Brain pericyte (primary cell): ENCODE results near the gene TMOD2.
"Not testable (repeated sequence)": the region's sequence is repeated elsewhere in the genome, so short reads cannot be mapped to it uniquely, and the experiment has no call there.

Source experiments
- DNase-seq: peaks from one replicate; pipeline ENCODE4 v3.0.0-alpha.2; 2012; ENCODE audit warnings: low read depth, low spot score

TMOD2 gene

GRCh38 chr15:51774916-51775315 is 23.5 kb downstream of the TMOD2 start:
- DNase-seq, result no peak

- no peak for DNase-seq
Observed at GRCh38 chr15:51775967-51776816, 24.8 kb downstream of the TMOD2 start.

- no peak for DNase-seq
Observed at GRCh38 chr15:51776952-51777569, 25.7 kb downstream of the TMOD2 start.

- DNase-seq, result no peak
Observed at GRCh38 chr15:51780636-51781035, 29.2 kb downstream of the TMOD2 start.

GRCh38 chr15:51781506-51781905 is 30.1 kb downstream of the TMOD2 start:
- no peak for DNase-seq

GRCh38 chr15:51782357-51782896 is 31.0 kb downstream of the TMOD2 start:
- DNase-seq, result no peak

GRCh38 chr15:51783967-51784366 is 32.6 kb downstream of the TMOD2 start:
- no peak for DNase-seq

GRCh38 chr15:51787130-51787529 is 35.7 kb downstream of the TMOD2 start:
- DNase-seq, result not testable (repeated sequence)

- not testable (repeated sequence) for DNase-seq
Observed at GRCh38 chr15:51792474-51792873, 41.1 kb downstream of the TMOD2 start.

- peak; percentile 76 for DNase-seq
Observed at GRCh38 chr15:51793521-51794305, 42.3 kb downstream of the TMOD2 start.

GRCh38 chr15:51796847-51797401 is 45.5 kb downstream of the TMOD2 start:
- DNase-seq, result no peak

GRCh38 chr15:51798281-51798680 is 46.9 kb downstream of the TMOD2 start:
- no peak for DNase-seq

- no peak for DNase-seq
Observed at GRCh38 chr15:51799282-51800252, 48.2 kb downstream of the TMOD2 start.

- DNase-seq, result no peak
Observed at GRCh38 chr15:51801391-51801835, 50.0 kb downstream of the TMOD2 start.

GRCh38 chr15:51802593-51802992 is 51.2 kb downstream of the TMOD2 start:
- DNase-seq, result no peak

GRCh38 chr15:51803965-51804364 is 52.6 kb downstream of the TMOD2 start:
- DNase-seq, result no peak

- no peak for DNase-seq
Observed at GRCh38 chr15:51806123-51806522, 54.7 kb downstream of the TMOD2 start.

- DNase-seq, result no peak
Observed at GRCh38 chr15:51809457-51809856, 58.1 kb downstream of the TMOD2 start.

- no peak for DNase-seq
Observed at GRCh38 chr15:51812598-51812997, 61.2 kb downstream of the TMOD2 start.

GRCh38 chr15:51814606-51815005 is 63.2 kb downstream of the TMOD2 start:
- DNase-seq, result no peak
